Measurements from ENCODE around the gene NFATC2IP. TPM values are rescaled to one million over a fixed set of nuclear protein-coding genes. Genes with fewer than 3 reads are reported as not detected.

NFATC2IP gene
- total and polyA plus RNA-seq, 10 of the 15 experiments (the other 5 are each of a cell fraction or from before 2014, with no cell fraction given): 12.2 to 93.9 (median 46.9) TPM

DNA sequence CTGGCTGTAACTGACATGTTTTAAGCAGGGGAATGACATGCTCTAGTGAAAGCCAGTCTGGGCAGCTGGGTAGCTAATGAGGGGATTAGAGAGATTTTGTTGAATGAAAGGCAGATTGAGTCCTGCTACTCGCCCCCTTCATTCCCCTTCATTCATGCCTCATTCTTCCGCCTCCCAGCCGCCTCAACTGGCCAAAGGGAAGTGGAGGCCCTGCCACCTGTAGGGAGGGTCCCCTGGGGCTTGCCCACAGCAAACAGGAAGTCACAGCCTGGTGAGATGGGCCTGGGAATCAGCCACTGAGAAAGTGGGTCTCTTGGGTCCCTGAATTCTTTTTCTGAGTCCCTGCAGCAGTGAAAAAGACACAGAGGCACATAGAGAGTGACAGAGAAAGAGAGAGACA, 20.1 kb upstream of the NFATC2IP start:
- SMC1A ChIA-PET (ENCODE audit: uncharacterized antibody, unreplicated experiment): interaction anchor here (0.6 to 4.2 kb wide), 3 partner anchors 13 to 912 kb away, joined by 3 to 52 read pairs (median 4); no protein-coding TSS in a partner anchor
- TF ChIP-seq CBFB (IDR thresholded peaks at IDR 0.05; ENCODE audit: low read depth) (no peak), ESRRA (IDR thresholded peaks at IDR 0.05; ENCODE audit: low read length) (no peak), FOXM1 (IDR thresholded peaks at IDR 0.05; ENCODE audit: low read depth, low read length) (no peak), POU2F2 (IDR thresholded peaks at IDR 0.05; ENCODE audit: borderline replicate concordance, low read depth, low read length) (0 out of 3 replicates have a peak, but pooled peaks have one; percentile 22), KLF5 (IDR thresholded peaks at IDR 0.05; ENCODE audit: partially characterized antibody) (no peak), SIN3A (IDR thresholded peaks at IDR 0.05; ENCODE audit: low read depth, low read length) (no peak), TCF3 (IDR thresholded peaks at IDR 0.05; ENCODE audit: borderline replicate concordance, insufficient read depth, low read depth, low read length) (peak; percentile 70; the same call in 1 of the 2 replicates), MEF2B (IDR thresholded peaks at IDR 0.05; ENCODE audit: partially characterized antibody, poor library complexity, severe bottlenecking) (peak; percentile 99), TBL1XR1 (IDR thresholded peaks at IDR 0.05; ENCODE audit: low read depth, low read length) (no peak), NFIC (IDR thresholded peaks at IDR 0.05; ENCODE audit: low read depth, low read length) (no peak), JUNB (IDR thresholded peaks at IDR 0.05) (no peak), ZBED1 (IDR thresholded peaks at IDR 0.05; ENCODE audit: borderline replicate concordance) (no peak), POLR2AphosphoS2 (IDR thresholded peaks at IDR 0.05; ENCODE audit: low read depth, low read length) (no peak), HDGF (IDR thresholded peaks at IDR 0.05) (no peak), CREM (IDR thresholded peaks at IDR 0.05; ENCODE audit: low read depth) (no peak)
- TF ChIP-seq, protein P1, sequence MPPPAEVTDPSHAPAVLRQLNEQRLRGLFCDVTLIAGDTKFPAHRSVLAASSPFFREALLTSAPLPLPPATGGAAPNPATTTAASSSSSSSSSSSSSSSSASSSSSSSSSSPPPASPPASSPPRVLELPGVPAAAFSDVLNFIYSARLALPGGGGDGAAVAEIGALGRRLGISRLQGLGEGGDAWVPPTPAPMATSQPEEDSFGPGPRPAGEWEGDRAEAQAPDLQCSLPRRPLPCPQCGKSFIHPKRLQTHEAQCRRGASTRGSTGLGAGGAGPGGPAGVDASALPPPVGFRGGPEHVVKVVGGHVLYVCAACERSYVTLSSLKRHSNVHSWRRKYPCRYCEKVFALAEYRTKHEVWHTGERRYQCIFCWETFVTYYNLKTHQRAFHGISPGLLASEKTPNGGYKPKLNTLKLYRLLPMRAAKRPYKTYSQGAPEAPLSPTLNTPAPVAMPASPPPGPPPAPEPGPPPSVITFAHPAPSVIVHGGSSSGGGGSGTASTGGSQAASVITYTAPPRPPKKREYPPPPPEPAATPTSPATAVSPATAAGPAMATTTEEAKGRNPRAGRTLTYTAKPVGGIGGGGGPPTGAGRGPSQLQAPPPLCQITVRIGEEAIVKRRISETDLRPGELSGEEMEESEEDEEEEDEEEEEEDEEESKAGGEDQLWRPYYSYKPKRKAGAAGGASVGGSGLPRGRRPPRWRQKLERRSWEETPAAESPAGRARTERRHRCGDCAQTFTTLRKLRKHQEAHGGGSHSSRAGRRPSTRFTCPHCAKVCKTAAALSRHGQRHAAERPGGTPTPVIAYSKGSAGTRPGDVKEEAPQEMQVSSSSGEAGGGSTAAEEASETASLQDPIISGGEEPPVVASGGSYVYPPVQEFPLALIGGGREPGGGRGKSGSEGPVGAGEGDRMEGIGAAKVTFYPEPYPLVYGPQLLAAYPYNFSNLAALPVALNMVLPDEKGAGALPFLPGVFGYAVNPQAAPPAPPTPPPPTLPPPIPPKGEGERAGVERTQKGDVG (CRISPR knock-in tag; IDR thresholded peaks at IDR 0.05): no peak
- TF ChIP-seq, protein P2, sequence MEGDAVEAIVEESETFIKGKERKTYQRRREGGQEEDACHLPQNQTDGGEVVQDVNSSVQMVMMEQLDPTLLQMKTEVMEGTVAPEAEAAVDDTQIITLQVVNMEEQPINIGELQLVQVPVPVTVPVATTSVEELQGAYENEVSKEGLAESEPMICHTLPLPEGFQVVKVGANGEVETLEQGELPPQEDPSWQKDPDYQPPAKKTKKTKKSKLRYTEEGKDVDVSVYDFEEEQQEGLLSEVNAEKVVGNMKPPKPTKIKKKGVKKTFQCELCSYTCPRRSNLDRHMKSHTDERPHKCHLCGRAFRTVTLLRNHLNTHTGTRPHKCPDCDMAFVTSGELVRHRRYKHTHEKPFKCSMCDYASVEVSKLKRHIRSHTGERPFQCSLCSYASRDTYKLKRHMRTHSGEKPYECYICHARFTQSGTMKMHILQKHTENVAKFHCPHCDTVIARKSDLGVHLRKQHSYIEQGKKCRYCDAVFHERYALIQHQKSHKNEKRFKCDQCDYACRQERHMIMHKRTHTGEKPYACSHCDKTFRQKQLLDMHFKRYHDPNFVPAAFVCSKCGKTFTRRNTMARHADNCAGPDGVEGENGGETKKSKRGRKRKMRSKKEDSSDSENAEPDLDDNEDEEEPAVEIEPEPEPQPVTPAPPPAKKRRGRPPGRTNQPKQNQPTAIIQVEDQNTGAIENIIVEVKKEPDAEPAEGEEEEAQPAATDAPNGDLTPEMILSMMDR (IDR thresholded peaks at IDR 0.05 in 2 of 3, conservative IDR thresholded peaks at IDR 0.05 in 1 of 3; ENCODE audit: control insufficient read depth in 2 of 3, extremely low read depth in 1 of 3, insufficient read depth in 1 of 3, low read depth in 3 of 3, low read length in 3 of 3): no peak
- TF ChIP-seq, protein P3, sequence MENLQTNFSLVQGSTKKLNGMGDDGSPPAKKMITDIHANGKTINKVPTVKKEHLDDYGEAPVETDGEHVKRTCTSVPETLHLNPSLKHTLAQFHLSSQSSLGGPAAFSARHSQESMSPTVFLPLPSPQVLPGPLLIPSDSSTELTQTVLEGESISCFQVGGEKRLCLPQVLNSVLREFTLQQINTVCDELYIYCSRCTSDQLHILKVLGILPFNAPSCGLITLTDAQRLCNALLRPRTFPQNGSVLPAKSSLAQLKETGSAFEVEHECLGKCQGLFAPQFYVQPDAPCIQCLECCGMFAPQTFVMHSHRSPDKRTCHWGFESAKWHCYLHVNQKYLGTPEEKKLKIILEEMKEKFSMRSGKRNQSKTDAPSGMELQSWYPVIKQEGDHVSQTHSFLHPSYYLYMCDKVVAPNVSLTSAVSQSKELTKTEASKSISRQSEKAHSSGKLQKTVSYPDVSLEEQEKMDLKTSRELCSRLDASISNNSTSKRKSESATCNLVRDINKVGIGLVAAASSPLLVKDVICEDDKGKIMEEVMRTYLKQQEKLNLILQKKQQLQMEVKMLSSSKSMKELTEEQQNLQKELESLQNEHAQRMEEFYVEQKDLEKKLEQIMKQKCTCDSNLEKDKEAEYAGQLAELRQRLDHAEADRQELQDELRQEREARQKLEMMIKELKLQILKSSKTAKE (IDR thresholded peaks at IDR 0.05; ENCODE audit: low read depth, poor library complexity, severe bottlenecking): peak; percentile 36

More for the DNA sequence above, 20.1 kb upstream of the NFATC2IP start:
- H3K79me2 ChIP-seq (ENCODE audit: control insufficient read depth, insufficient read depth, low read length): peaks cover 21% of the 10 kb centered on the region
- ATAC-seq (peak; percentile 65), FAIRE-seq (peak; percentile 41), DNase-seq (ENCODE audit: low read depth, low spot score) (peak; percentile 86)
- H3K4me1 ChIP-seq (ENCODE audit: control insufficient read depth, insufficient read depth, low read length): peaks cover 16% of the 10 kb centered on the region
- POLR2A ChIA-PET: interaction anchor here (0.5 kb wide), 1 partner anchor 37 kb away, joined by 4 read pairs; no protein-coding TSS in a partner anchor
- RAD21 ChIA-PET (ENCODE audit: unreplicated experiment): interaction anchor here (1.5 to 4.5 kb wide), 5 partner anchors 13 to 107 kb away, joined by 4 to 46 read pairs (median 7); partner anchors contain the start of genes ATP2A1 and NFATC2IP
- H3K9ac ChIP-seq (ENCODE audit: control insufficient read depth, insufficient read depth, low read length): peak overlapping the region; percentile 17; the same call in 1 of the 2 replicates
- CTCF ChIA-PET: interaction anchor here (0.6 to 7.2 kb wide), 3 partner anchors 14 to 609 kb away, joined by 3 to 136 read pairs (median 8); partner anchors contain the start of gene SH2B1
- peak overlapping the region; percentile 95 for H3K4me2 ChIP-seq (ENCODE audit: control insufficient read depth, insufficient read depth)
- no peak overlapping the region for H3K4me3 ChIP-seq
- intact Hi-C loops (cut with micrococcal nuclease; ENCODE audit: unreplicated experiment) (loop anchor here (5.0 kb wide), 1 partner anchor 53 kb away; the partner anchor contains the start of gene ATP2A1), in situ Hi-C loops (cut with MboI) (no loop called here)
- 3% methylated on average over 3 of the region's 3 CpGs for WGBS (ENCODE audit: insufficient coverage, insufficient replicate concordance, low lambda C conversion rate, missing lambda C conversion rate)
- BruUV-seq (replicated peaks): no TSS peak
- no peaks in the 10 kb centered on the region for H3K27me3 ChIP-seq (replicated peaks in 1 of 2; ENCODE audit: control insufficient read depth in 2 of 2, insufficient read depth in 2 of 2, low read length in 1 of 2)
- H2AFZ ChIP-seq (ENCODE audit: control insufficient read depth, low read depth, low read length): peak overlapping the region; percentile 40
- H3K36me3 ChIP-seq (ENCODE audit: control insufficient read depth in 2 of 2, insufficient read depth in 2 of 2, low read length in 1 of 2): 0 out of 4 replicates have a peak, but pooled peaks cover 0 to 3% of the 10 kb centered on the region in 2 experiments
- no peaks in the 10 kb centered on the region for H3K9me3 ChIP-seq (replicated peaks; ENCODE audit: control insufficient read depth, insufficient read depth, low read length)
- H3K27ac ChIP-seq (ENCODE audit: control insufficient read depth, insufficient read depth): peak overlapping the region; percentile 92
- H4K20me1 ChIP-seq (ENCODE audit: control insufficient read depth, insufficient read depth): no peaks in the 10 kb centered on the region
